ENCODE results near the gene CHPF.

CHPF gene

GRCh38 chr2:219572237-219573001 is 28.8 kb upstream of the CHPF start, which contains the start of gene INHA:
Gene INHA, plus strand, starts transcription at chr2:219572310. Its CDS starts 65 bp downstream, at chr2:219572375.
- Histone ChIP-seq H3K9ac (ENCODE audit: low read length) (no peak within 1 kb of the TSS), H3K9me3 (ENCODE audit: low read length) (no peaks in the 10 kb centered on the region)

GRCh38 chr2:219571311-219572236 is 28.0 kb upstream of the CHPF start, which contains the start of gene OBSL1:
Gene OBSL1, minus strand, starts transcription at chr2:219571539. Its CDS starts 307 bp downstream, at chr2:219571232.
- peak within 1 kb of the TSS; percentile 54 for H3K27ac ChIP-seq (ENCODE audit: low read depth, low read length)
- peaks cover 15% of the 10 kb centered on the region for H3K4me1 ChIP-seq (ENCODE audit: insufficient read depth, low read length)
- peaks cover 9% of the 10 kb centered on the region for H3K36me3 ChIP-seq (ENCODE audit: insufficient read depth, low read length)
- H3K9me3 ChIP-seq (ENCODE audit: low read length) = no peaks in the 10 kb centered on the region
- peak within 1 kb of the TSS; percentile 45 to 46 for H3K4me3 ChIP-seq (ENCODE audit: low read depth in 1 of 2, low read length in 2 of 2)
- no peak within 1 kb of the TSS for H3K9ac ChIP-seq (ENCODE audit: low read length)
- peaks cover 0 to 1% of the 10 kb centered on the region in 2 donors for H3K27me3 ChIP-seq (ENCODE audit: control insufficient read depth in 1 of 2, insufficient read depth in 2 of 2, low read length in 2 of 2)

More at GRCh38 chr2:219572237-219573001, 28.8 kb upstream of the CHPF start, which contains the start of gene INHA:
- Histone ChIP-seq H3K27me3 (ENCODE audit: control insufficient read depth in 1 of 2, insufficient read depth in 2 of 2, low read length in 2 of 2) (peaks cover 0 to 9% of the 10 kb centered on the region in 2 donors), H3K4me1 (ENCODE audit: insufficient read depth, low read length) (peaks cover 15% of the 10 kb centered on the region), H3K27ac (ENCODE audit: low read depth, low read length) (peak within 1 kb of the TSS; percentile 54), H3K4me3 (ENCODE audit: low read depth in 1 of 2, low read length in 2 of 2) (peak within 1 kb of the TSS; percentile 25 to 46), H3K36me3 (ENCODE audit: insufficient read depth, low read length) (peaks cover 9% of the 10 kb centered on the region)

GRCh38 chr2:219570924-219571310 is 27.3 kb upstream of the CHPF start:
- no peak overlapping the region for H3K9ac ChIP-seq (ENCODE audit: low read length)
- H3K27me3 ChIP-seq (ENCODE audit: control insufficient read depth in 1 of 2, insufficient read depth in 2 of 2, low read length in 2 of 2) = no peaks in the 10 kb centered on the region
- peak overlapping the region; percentile 5 for H3K27ac ChIP-seq (ENCODE audit: low read depth, low read length)
- H3K36me3 ChIP-seq (ENCODE audit: insufficient read depth, low read length) = peaks cover 12% of the 10 kb centered on the region
- peaks cover 15% of the 10 kb centered on the region for H3K4me1 ChIP-seq (ENCODE audit: insufficient read depth, low read length)
- H3K4me3 ChIP-seq (ENCODE audit: low read depth in 1 of 2, low read length in 2 of 2) = peak overlapping the region; percentile 45 to 46
- no peaks in the 10 kb centered on the region for H3K9me3 ChIP-seq (ENCODE audit: low read length)

GRCh38 chr2:219570194-219570923 is 26.8 kb upstream of the CHPF start:
- no peaks in the 10 kb centered on the region for H3K27me3 ChIP-seq (ENCODE audit: control insufficient read depth in 1 of 2, insufficient read depth in 2 of 2, low read length in 2 of 2)
- H3K9me3 ChIP-seq (ENCODE audit: low read length) = no peaks in the 10 kb centered on the region
- H3K36me3 ChIP-seq (ENCODE audit: insufficient read depth, low read length) = peaks cover 15% of the 10 kb centered on the region
- no peak overlapping the region for H3K9ac ChIP-seq (ENCODE audit: low read length)
- peak overlapping the region; percentile 5 for H3K27ac ChIP-seq (ENCODE audit: low read depth, low read length)
- peak overlapping the region; percentile 45 to 46 for H3K4me3 ChIP-seq (ENCODE audit: low read depth in 1 of 2, low read length in 2 of 2)
- H3K4me1 ChIP-seq (ENCODE audit: insufficient read depth, low read length) = peaks cover 15% of the 10 kb centered on the region

GRCh38 chr2:219569635-219570034 is 26.0 kb upstream of the CHPF start:
- Histone ChIP-seq H3K36me3 (ENCODE audit: insufficient read depth, low read length) (peaks cover 15% of the 10 kb centered on the region), H3K4me1 (ENCODE audit: insufficient read depth, low read length) (peaks cover 15% of the 10 kb centered on the region), H3K4me3 (ENCODE audit: low read depth in 1 of 2, low read length in 2 of 2) (no peak overlapping the region), H3K27ac (ENCODE audit: low read depth, low read length) (no peak overlapping the region), H3K9me3 (ENCODE audit: low read length) (no peaks in the 10 kb centered on the region), H3K27me3 (ENCODE audit: control insufficient read depth in 1 of 2, insufficient read depth in 2 of 2, low read length in 2 of 2) (no peaks in the 10 kb centered on the region), H3K9ac (ENCODE audit: low read length) (no peak overlapping the region)

GRCh38 chr2:219569041-219569440 is 25.4 kb upstream of the CHPF start:
- peaks cover 15% of the 10 kb centered on the region for H3K36me3 ChIP-seq (ENCODE audit: insufficient read depth, low read length)
- no peak overlapping the region for H3K27ac ChIP-seq (ENCODE audit: low read depth, low read length)
- peaks cover 15% of the 10 kb centered on the region for H3K4me1 ChIP-seq (ENCODE audit: insufficient read depth, low read length)
- no peak overlapping the region for H3K4me3 ChIP-seq (ENCODE audit: low read depth in 1 of 2, low read length in 2 of 2)
- no peaks in the 10 kb centered on the region for H3K27me3 ChIP-seq (ENCODE audit: control insufficient read depth in 1 of 2, insufficient read depth in 2 of 2, low read length in 2 of 2)
- no peak overlapping the region for H3K9ac ChIP-seq (ENCODE audit: low read length)
- H3K9me3 ChIP-seq (ENCODE audit: low read length) = no peaks in the 10 kb centered on the region

- Histone ChIP-seq H3K9me3 (ENCODE audit: low read length) (no peaks in the 10 kb centered on the region), H3K9ac (ENCODE audit: low read length) (no peak overlapping the region), H3K4me3 (ENCODE audit: low read depth in 1 of 2, low read length in 2 of 2) (no peak overlapping the region), H3K36me3 (ENCODE audit: insufficient read depth, low read length) (peaks cover 26% of the 10 kb centered on the region), H3K4me1 (ENCODE audit: insufficient read depth, low read length) (peaks cover 15% of the 10 kb centered on the region), H3K27me3 (ENCODE audit: control insufficient read depth in 1 of 2, insufficient read depth in 2 of 2, low read length in 2 of 2) (no peaks in the 10 kb centered on the region), H3K27ac (ENCODE audit: low read depth, low read length) (no peak overlapping the region)
Observed at GRCh38 chr2:219567791-219568361, 24.3 kb upstream of the CHPF start.

GRCh38 chr2:219567131-219567530 is 23.5 kb upstream of the CHPF start:
- Histone ChIP-seq H3K27me3 (ENCODE audit: control insufficient read depth in 1 of 2, insufficient read depth in 2 of 2, low read length in 2 of 2) (no peaks in the 10 kb centered on the region), H3K36me3 (ENCODE audit: insufficient read depth, low read length) (peaks cover 33% of the 10 kb centered on the region), H3K9ac (ENCODE audit: low read length) (no peak overlapping the region), H3K9me3 (ENCODE audit: low read length) (no peaks in the 10 kb centered on the region), H3K4me1 (ENCODE audit: insufficient read depth, low read length) (peaks cover 15% of the 10 kb centered on the region), H3K27ac (ENCODE audit: low read depth, low read length) (no peak overlapping the region), H3K4me3 (ENCODE audit: low read depth in 1 of 2, low read length in 2 of 2) (no peak overlapping the region)

- Histone ChIP-seq H3K27ac (ENCODE audit: low read depth, low read length) (no peak overlapping the region), H3K4me1 (ENCODE audit: insufficient read depth, low read length) (peaks cover 10% of the 10 kb centered on the region), H3K4me3 (ENCODE audit: low read depth in 1 of 2, low read length in 2 of 2) (no peak overlapping the region), H3K9ac (ENCODE audit: low read length) (no peak overlapping the region), H3K36me3 (ENCODE audit: insufficient read depth, low read length) (peaks cover 38% of the 10 kb centered on the region), H3K27me3 (ENCODE audit: control insufficient read depth in 1 of 2, insufficient read depth in 2 of 2, low read length in 2 of 2) (no peaks in the 10 kb centered on the region), H3K9me3 (ENCODE audit: low read length) (no peaks in the 10 kb centered on the region)
Observed at GRCh38 chr2:219566640-219567039, 23.0 kb upstream of the CHPF start.

GRCh38 chr2:219565130-219566080 is 21.8 kb upstream of the CHPF start:
- H3K4me3 ChIP-seq (ENCODE audit: low read depth in 1 of 2, low read length in 2 of 2) = no peak overlapping the region
- peaks cover 41% of the 10 kb centered on the region for H3K36me3 ChIP-seq (ENCODE audit: insufficient read depth, low read length)
- no peak overlapping the region for H3K9ac ChIP-seq (ENCODE audit: low read length)
- no peaks in the 10 kb centered on the region for H3K9me3 ChIP-seq (ENCODE audit: low read length)
- H3K27ac ChIP-seq (ENCODE audit: low read depth, low read length) = no peak overlapping the region
- H3K4me1 ChIP-seq (ENCODE audit: insufficient read depth, low read length) = peaks cover 8% of the 10 kb centered on the region
- no peaks in the 10 kb centered on the region for H3K27me3 ChIP-seq (ENCODE audit: control insufficient read depth in 1 of 2, insufficient read depth in 2 of 2, low read length in 2 of 2)

All from muscle layer of colon (tissue), 2 donors.